Astrocyte of the spinal cord (primary cell): ENCODE data around the gene RHOT1.
A peak's percentile ranks its signal among the peaks of the same experiment; 100 is the strongest.
"Not testable (repeated sequence)": the region's sequence is repeated elsewhere in the genome, so short reads cannot be mapped to it uniquely, and the experiment has no call there.

Experiments used
- DNase-seq: peaks from one replicate; pipeline ENCODE4 v3.0.0; 2011; ENCODE audit warnings: low read depth, low spot score
- H3K4me3 ChIP-seq: 2 replicates; pipeline ENCODE4 v1.5.1; 2011; ENCODE audit warnings: low read depth, mild to moderate bottlenecking, low read length, moderate library complexity
- in situ Hi-C: cut with HindIII; loops from 2 replicates; pipeline ENCODE4 v1.10.0; 2017; ENCODE audit warnings: low sequenced_read_pairs
- TF ChIP-seq, protein P1 (sequence below): IDR thresholded peaks from 2 replicates; pipeline ENCODE4 v1.5.1; 2012; ENCODE audit warnings: low read depth, mild to moderate bottlenecking, low read length, inconsistent platforms

RHOT1 gene

DNA sequence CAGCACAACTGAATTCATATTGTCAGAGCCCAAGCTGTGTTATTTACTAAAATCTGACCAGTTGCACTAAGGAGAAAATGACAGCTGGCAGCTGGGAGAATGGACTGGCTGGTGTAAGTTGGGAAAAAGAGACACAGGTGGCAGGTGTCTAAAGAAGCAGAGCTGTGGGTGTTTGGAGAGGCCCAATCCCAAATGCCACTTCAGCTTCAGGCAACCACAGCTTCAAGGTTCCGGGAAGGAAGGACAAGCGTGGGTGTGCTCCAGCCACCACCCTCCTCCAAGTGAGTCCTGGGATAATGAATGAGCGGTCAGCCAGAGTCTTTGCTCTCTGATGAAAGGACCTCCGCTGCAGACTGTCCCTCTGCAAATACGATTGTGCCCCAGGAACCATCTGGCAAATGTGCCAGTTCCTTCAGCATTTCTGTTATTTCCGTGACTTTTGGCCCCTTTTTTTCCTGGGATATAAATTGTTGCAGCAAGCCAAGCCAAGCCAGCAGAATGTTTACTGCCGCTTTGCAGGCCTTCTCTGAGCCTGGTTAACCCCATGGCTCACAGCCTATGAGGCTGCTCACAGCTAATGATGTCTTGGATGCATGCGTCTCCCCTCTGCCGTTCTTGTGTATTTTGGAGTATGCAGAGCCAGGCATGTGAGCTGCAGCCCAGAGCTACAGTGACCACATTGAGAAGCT, 113.9 kb downstream of the RHOT1 start:
- TF ChIP-seq, protein P1, sequence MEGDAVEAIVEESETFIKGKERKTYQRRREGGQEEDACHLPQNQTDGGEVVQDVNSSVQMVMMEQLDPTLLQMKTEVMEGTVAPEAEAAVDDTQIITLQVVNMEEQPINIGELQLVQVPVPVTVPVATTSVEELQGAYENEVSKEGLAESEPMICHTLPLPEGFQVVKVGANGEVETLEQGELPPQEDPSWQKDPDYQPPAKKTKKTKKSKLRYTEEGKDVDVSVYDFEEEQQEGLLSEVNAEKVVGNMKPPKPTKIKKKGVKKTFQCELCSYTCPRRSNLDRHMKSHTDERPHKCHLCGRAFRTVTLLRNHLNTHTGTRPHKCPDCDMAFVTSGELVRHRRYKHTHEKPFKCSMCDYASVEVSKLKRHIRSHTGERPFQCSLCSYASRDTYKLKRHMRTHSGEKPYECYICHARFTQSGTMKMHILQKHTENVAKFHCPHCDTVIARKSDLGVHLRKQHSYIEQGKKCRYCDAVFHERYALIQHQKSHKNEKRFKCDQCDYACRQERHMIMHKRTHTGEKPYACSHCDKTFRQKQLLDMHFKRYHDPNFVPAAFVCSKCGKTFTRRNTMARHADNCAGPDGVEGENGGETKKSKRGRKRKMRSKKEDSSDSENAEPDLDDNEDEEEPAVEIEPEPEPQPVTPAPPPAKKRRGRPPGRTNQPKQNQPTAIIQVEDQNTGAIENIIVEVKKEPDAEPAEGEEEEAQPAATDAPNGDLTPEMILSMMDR, result no peak
- in situ Hi-C loops, result no loop called here

DNA sequence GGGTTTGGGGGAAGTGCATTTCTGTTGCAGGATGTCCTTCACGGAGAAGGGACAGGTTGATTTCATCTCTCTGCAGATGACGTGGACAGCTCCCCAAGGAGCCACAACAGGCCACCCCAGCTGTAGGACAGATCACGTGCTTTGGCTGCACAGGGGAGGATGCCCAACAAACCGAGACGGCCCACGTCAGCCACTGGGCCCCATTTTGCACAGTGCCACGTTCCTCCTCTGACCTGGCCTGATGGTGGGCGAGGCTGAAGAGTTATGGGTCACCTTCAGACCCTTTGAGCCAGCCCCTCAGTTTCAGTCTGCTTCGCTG, 114.4 kb downstream of the RHOT1 start:
- in situ Hi-C loops, result no loop called here
- no peak overlapping the region for H3K4me3 ChIP-seq
- no peak for DNase-seq
- TF ChIP-seq, protein P1, result no peak

More for the DNA sequence above, 113.9 kb downstream of the RHOT1 start:
- H3K4me3 ChIP-seq, result no peak overlapping the region
- no peak for DNase-seq

DNA sequence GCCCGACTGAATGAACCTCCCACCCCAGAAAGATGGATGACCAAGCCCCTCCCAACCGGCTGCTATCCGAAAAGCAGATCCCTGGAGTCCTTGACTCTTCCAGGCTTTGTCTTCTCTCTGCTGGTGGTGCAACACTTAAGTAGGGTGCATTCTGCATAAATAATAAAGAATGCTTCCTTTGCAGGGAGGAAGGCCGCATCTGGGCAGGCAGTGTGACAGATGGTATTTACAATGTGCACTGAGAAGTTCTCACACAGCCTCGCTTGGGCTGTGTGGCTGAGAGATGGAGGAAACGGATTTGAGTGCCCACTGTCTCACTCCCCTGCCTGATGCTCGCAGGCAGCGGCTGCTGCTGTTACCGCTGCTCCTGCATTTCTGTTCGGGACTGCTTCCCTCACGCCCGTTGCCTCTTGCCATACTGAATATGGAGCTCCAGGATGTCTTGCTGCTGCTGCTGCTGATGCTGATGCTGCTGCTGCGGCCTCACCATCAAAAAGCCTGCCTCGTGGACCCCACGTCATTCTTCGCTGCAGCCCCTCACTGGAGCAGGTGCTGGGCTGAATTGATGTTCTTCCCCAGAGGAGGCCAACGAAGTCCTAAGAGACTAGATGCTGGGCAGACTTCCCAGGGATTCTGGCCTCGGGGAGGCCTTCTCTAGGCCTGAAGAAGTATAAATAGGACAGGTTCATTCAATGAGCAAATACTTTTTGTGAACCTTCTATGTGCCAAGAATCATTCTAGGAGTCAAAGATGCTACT, 116.3 kb downstream of the RHOT1 start:
- in situ Hi-C loops, result no loop called here
- no peak for DNase-seq
- H3K4me3 ChIP-seq, result no peak overlapping the region
- TF ChIP-seq, protein P1, result no peak

DNA sequence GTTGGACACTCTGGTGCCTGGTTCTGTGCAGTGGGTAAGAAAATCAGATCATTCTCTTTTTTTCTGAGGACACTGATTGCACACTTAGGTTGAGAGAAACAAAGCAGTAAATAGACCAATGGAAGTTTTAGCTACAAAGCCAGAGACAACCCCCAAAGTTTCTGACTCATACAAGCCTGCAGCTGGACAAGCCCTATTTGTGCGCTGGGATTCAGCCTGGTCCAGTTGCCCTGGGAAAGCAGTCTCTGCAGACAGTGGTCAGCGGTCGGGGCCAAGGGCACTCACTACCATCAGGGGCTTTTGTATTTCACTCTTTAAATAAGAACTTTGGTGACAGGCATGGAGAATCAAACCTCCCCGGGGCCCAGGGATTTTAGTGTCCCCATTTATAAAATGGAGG, 117.3 kb downstream of the RHOT1 start:
- no peak overlapping the region for H3K4me3 ChIP-seq
- peak; percentile 62 for DNase-seq
- TF ChIP-seq, protein P1, result no peak
- in situ Hi-C loops, result no loop called here

DNA sequence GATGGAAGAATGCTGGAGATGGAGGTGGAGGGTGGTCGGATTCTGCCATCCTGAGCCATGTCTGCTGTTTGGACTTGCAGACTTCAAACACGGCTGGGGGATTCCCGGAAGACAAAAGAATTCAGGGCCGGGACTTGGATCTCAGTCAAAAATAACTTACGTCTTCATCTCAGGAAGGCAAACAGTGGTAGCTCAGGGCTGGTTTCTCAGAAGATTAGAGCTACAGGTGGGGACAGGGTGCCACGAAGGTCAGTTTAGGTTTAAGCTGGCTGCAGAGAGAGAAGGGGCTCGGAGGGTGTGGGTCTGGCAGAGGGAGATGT, 119.1 kb downstream of the RHOT1 start:
- TF ChIP-seq, protein P1, result no peak
- DNase-seq, result no peak

DNA sequence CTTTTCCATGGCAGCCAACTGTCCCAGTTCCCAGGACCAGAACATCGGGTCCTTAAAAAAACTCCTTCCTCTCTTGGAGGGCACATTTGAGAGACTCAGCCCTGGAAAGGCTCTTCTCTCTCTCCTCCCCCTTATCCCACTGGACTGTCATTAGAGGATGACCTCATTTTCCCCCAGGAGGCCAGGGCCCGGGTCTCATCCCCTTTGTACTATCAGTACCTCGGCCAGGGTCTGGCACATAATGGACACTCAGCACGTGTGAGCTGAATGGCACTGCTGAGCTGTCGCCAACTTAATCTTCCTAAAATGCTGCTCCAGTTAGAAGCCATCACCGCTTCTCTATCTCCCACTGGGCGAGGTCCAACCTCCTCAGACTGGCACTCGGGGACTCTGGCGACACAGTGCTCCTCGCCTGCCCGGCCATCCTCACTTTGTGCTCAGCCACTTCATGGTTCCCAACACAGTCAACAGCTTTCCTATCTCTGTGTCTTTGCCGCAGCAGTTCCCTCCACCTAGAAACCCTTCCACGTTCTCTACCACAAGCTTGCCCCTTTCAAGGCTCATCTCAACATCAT, 119.7 kb downstream of the RHOT1 start:
- no peak for DNase-seq
- in situ Hi-C loops, result no loop called here
- TF ChIP-seq, protein P1, result no peak
- H3K4me3 ChIP-seq, result no peak overlapping the region

More for the DNA sequence above, 119.1 kb downstream of the RHOT1 start:
- no peak overlapping the region for H3K4me3 ChIP-seq
- in situ Hi-C loops, result no loop called here

DNA sequence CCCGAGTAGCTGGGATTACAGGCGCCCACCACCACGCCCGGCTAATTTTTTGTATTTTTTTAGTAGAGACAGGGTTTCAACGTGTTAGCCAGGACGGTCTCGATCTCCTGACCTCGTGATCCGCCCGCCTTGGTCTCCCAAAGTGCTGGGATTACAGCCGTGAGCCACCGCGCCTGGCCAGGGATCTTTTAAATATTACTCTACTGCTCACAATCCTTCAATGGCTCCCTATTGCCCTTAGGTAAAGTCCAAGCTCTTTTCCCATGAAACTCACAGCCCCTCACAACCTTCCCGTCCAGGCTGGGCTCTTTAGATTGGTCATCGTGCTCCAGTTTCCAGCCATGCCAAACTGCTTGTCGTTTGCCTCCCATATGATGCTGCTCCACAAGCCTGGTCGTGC, 121.2 kb downstream of the RHOT1 start:
- H3K4me3 ChIP-seq, DNase-seq, in situ Hi-C loops: not testable (repeated sequence)
